Stimulated activated CD4-positive, alpha-beta T cell treated with anti-CD3 and anti-CD28 coated beads, Interleukin-4, amount 100 ng/mL, for 4 hours (primary cell): ENCODE results near the gene VSTM2L.
"Not testable (repeated sequence)": the region's sequence is repeated elsewhere in the genome, so short reads cannot be mapped to it uniquely, and the experiment has no call there.

ENCODE experiments used
- DNase-seq, 2 experiments: peaks; one replicate each; pipeline ENCODE4 v3.0.0-alpha.2; 2020

VSTM2L gene, protein sequence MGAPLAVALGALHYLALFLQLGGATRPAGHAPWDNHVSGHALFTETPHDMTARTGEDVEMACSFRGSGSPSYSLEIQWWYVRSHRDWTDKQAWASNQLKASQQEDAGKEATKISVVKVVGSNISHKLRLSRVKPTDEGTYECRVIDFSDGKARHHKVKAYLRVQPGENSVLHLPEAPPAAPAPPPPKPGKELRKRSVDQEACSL

DNA sequence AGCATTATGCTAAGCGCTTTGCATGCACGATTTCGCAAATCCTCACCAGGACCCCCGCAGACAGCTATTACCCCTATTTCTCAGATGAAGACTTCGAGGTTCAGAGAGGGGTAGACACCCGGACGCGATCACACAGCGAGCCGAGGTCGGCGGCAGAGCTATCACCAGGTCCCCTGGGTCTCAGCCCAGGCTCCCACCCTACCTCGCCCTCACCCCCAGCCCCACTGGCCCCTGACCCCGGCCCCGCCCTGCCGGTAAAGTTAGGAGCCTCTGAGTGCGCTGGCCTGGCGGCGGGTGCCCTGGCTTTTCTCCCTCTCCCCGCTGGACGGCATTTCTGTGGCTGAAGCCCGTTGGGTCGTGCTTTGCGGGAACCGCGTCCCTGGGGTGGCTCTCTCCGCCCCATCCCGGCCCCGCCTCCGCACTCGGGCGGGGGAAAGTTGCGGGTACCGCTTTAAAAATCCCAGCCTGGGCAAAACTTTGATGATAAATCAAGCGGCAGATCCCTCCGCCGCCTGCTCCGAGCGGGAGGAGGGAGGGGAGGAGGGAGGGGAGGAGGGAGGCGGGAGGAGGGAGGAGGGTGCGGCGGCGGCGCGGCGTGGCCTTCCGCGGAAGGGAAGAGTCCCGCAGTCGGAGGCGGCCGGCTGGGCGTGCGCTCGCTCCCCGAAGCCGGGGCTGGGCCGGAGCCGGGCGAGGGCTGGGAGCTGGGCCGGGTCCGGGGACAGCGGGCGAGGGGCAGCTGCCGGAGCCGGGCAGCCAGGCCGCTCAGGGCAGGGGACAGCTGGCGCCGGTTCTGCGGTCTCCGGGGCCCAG lies at the start of gene VSTM2L:
Gene VSTM2L (plus strand): TSS at position 624 of the 810 bp plus-strand sequence. CDS start 224 bp downstream, outside the sequence.
- DNase-seq = no peak

GRCh38 chr20:37853823-37854375 lies 49.0 kb upstream of the VSTM2L start:
- DNase-seq = no peak

- not testable (repeated sequence) for DNase-seq
Observed at GRCh38 chr20:37856034-37856433, 46.9 kb upstream of the VSTM2L start.

- DNase-seq = no peak
Observed at GRCh38 chr20:37856932-37857660, 45.8 kb upstream of the VSTM2L start.

DNA sequence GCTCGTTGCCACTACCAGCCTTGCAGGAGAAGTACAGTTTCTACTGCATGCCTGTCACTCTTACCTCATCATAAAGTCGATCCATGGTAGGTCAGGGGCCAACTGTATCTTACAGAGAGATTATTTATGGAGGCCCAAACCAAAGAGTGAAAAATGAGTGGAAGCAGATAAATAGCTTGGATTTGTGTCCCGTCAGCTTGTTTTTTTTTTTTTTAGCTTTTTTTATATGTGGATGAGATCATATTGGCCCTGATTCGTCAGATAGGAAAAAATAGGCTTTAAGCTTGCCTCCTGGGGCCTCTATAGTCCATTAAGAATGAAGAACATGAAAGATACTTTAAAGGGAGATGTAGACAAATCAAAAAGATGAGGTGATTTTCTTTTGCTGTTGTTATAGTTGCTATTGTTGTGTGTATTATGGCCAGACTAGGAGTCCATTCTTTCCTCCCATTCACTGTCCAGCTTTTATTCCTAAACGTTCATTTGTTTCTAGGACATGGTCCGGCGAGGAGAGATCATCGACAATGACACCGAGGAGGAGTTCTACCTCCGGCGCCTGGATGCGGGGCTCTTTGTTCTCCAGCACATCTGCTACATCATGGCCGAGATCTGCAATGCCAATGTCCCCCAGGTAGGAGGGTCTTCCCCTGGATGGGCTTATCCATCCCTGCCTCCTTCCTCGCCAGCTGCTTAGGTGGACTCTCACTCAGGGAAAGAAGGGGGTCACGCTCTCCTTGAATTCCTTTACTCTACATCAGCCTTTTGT lies 43.3 kb upstream of the VSTM2L start:
- DNase-seq = no peak

GRCh38 chr20:37863289-37863688 lies 39.6 kb upstream of the VSTM2L start:
- DNase-seq = no peak

- no peak for DNase-seq
Observed at GRCh38 chr20:37864298-37864697, 38.6 kb upstream of the VSTM2L start.

DNA sequence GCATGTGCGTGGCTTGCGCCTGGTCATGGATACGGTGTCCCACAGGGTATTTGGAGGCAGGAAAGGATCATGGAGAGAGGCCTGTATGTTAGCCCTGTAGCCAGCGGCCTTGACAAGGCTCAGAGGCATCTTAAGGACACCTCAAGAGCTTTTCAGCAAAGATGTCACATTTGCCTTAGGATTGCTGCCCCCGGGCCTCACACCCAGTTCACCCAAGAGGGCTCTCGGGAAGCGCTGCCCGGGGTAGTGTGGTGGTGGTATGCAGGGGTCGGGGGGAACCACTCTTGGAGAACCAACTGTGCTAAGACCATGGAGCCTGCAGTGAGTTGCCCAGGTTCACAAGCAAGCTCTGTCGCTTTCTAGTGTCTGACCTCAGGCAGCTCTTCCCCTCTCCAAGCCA lies 36.9 kb upstream of the VSTM2L start:
- DNase-seq = no peak

DNA sequence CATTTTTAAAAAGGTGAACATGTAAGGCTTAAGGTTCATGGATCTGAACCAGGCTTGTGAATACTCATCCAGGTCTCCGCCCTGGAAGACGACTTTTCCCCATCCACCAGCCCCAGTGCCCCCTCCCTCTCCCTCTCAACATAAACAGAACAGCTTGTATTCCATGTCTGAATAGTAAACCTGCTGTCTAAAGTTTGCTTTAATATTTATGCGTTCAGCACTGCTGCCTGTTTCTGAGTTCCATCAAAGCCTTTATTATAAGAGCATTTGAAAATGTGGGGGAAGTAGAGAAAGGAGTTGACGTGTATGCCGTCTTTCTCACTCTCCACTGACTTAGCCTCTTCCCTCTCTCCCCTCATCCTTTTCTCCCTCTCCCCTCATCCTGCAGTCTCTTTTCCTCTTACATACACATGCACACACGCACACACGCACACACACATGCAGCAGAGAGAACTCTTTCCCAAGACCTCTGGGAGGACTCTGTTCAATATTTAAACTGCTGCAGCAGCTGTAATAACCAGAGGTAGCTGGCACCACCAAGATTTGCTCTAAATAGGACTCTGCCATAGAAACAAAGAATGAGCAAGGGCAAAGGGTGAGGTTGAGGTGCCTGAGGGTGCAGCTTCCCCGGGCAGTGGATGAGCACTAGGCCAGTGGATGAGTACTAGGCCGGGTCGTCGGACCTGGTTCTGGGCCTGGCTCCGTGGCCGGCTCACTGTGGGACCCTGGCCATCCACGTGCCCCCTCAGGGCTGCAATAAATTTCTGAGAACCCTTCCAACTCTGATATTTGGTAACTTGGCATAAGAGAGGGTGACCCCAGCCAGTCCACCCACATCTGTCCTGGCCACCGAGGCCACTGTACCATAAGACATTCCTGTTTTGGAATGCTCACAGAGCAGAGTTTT lies 35.4 kb upstream of the VSTM2L start:
- no peak for DNase-seq

- no peak for DNase-seq
Observed at GRCh38 chr20:37868851-37869333, 34.0 kb upstream of the VSTM2L start.

DNA sequence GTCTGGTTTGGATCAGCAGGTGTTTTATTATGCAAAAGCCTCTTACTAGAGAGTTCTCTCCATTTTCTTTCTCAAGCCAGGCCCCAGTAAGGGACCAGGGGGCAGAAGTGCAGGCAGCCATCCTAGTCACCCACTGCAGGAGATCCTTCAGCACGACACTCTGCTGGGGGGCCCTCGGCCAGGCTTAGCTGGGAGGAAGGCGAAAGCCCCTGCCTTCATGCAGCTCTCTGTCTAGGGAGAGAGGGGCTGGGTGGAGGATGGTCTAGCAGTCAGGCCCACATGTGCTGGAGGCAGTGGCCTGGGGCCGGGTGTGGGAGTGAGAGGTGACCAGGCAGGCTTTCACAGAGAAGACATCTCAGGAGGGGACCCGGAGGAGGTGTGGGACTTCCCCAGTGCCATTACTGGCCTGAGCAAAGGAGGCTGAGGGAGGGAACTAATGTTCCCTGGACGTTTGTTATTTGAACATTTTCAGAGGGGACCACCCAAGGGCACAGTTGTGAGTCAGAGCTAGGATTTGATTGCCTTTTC lies 33.5 kb upstream of the VSTM2L start:
- DNase-seq = no peak

DNA sequence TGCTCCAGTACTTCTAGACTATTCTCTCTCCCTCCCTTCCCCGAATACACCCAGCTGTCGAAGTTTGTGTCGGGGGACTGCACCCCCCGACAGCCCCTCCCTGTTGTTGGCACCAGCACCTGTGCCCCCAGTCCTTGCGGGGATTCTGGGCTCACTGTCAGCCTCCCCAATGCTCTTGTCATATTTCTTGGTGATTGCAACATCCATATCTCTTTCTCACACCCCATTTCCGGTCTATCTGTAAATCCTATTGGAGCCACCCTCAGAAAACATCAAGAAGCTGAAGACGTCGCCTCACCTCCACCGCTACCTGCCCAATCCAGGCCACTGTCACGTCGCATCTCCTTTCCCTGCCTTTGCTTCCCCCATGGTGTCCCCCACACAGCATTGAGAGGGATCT lies 32.6 kb upstream of the VSTM2L start:
- DNase-seq = no peak

- DNase-seq = no peak
Observed at GRCh38 chr20:37871751-37872150, 31.2 kb upstream of the VSTM2L start.

DNA sequence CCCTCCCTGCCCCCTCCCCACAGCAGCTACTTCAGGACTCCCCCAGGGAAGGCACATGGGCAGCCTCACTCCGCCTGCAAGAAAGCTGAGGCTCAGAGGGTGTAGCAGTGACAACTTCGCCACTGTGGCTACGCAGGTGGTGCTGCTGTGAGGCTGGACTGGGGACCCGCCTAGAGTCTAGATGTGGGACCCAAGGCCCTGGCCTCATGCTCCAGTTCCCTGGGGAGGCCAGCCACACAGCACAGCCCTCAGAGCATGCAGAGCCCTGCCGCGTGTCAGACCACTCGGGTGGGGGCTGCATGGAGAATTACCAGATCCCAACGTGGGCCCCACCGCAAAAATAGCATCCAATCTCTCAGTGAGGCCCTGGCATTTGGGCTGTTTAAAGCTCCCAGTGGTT lies 30.8 kb upstream of the VSTM2L start:
- no peak for DNase-seq

GRCh38 chr20:37873884-37874283 lies 29.0 kb upstream of the VSTM2L start:
- DNase-seq = no peak

DNA sequence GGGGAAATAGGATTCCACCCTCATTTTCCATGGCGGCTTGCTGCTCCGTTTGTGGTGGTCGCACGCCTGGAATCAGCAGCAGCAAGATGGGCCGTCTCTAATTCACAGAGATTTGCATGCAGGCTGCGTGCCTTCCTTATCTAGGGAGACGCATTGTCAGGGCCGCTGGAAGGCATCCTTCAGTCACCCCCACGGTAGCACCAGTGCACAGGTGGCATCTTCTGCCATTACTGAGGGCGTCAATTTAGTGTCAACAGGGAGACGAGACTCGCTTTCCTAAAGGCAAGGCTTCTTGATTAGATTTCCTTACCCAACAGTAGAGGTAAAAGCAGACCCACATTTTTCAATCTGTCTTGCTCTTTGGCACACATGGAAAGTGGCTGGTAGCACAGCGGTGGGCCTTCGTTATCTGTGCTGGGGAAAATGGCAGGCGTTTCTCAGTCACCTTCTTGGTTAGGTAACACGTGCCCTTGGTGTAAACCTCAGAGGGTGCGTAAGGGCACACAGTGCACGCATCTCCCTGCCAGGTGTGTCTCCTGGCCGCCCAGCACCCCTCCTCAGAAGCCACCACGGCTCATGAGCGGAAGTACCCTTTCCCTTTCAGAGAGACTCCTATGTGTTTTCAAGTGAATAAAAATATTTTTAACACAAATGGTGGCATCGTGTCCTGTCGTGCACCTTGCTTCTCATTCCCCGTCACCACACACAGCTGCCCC lies 27.3 kb upstream of the VSTM2L start:
- no peak for DNase-seq

GRCh38 chr20:37876863-37877262 lies 26.1 kb upstream of the VSTM2L start:
- DNase-seq = no peak

- no peak for DNase-seq
Observed at GRCh38 chr20:37877832-37878772, 24.8 kb upstream of the VSTM2L start.
